Vagina (tissue), 2 donors: ENCODE results near the gene MEF2D. TPM values are rescaled to one million over a fixed set of nuclear protein-coding genes. Genes with fewer than 3 reads are reported as not detected.

Experiments used
- DNase-seq, 2 donors: peaks; one replicate each; pipeline ENCODE4 v3.0.0-alpha.2; 2017; ENCODE audit errors: extremely low spot score in 2 of 2
- H3K27ac ChIP-seq: fragments of 200-600 bp; sonication (generic); one replicate; pipeline ENCODE4 v1.5.1; 2019
- H3K27me3 ChIP-seq: fragments of 200-600 bp; sonication (generic); one replicate; pipeline ENCODE4 v1.5.1; 2019
- H3K36me3 ChIP-seq, 2 donors: fragments of 200-600 bp; sonication (generic); one replicate each; pipeline ENCODE4 v1.5.1; 2017 to 2019
- H3K4me1 ChIP-seq: fragments of 200-600 bp; sonication (generic); one replicate; pipeline ENCODE4 v1.5.1; 2019
- H3K4me3 ChIP-seq, 2 donors: fragments of 200-600 bp; sonication (generic); 1 replicate in 1 of 2; 2 replicates in 1 of 2; pipeline ENCODE4 v1.5.1; 2016 to 2019
- H3K9me3 ChIP-seq: fragments of 200-600 bp; sonication (generic); one replicate; pipeline ENCODE4 v1.5.1; 2019
- CTCF ChIP-seq, 3 experiments: fragments of 450-650 bp in 2 of 3; fragments of 200-600 bp in 1 of 3; sonication (generic) in 1 of 3; IDR thresholded peaks; one replicate each; pipeline ENCODE4 v1.5.1; 2017 to 2019; ENCODE audit warnings: antibody characterized with exemption in 3 of 3, mild to moderate bottlenecking in 2 of 3, moderate library complexity in 2 of 3
- POLR2A ChIP-seq, 2 donors: fragments of 450-650 bp; IDR thresholded peaks; one replicate each; pipeline ENCODE4 v1.6.1; 2017; ENCODE audit warnings: antibody characterized with exemption in 2 of 2, mild to moderate bottlenecking in 2 of 2, moderate library complexity in 2 of 2
- POLR2AphosphoS5 ChIP-seq, 2 donors: sonication (generic); formaldehyde crosslinking; IDR thresholded peaks; one replicate each; pipeline ENCODE4 v1.9.0; 2017; ENCODE audit warnings: antibody characterized with exemption in 2 of 2, mild to moderate bottlenecking in 2 of 2, low read depth in 1 of 2; ENCODE audit not compliant: insufficient read depth in 1 of 2
- intact Hi-C: fragments of 100-400 bp; cut with DNase I; formaldehyde crosslinking; loops from one replicate; pipeline ENCODE4 v1.15.1; 2023
- total RNA-seq: library from RNA; depleted of rRNA; stranded (reverse); fragments of >200 nt; gene quantifications from one replicate; pipeline ENCODE4 v1.2.3, GENCODE V29; 2016

MEF2D gene
- total RNA-seq, 1 donor from 2014 or later, result 33.9 TPM

- TF ChIP-seq CTCF (IDR thresholded peaks at IDR 0.05) (no peak), POLR2A (IDR thresholded peaks at IDR 0.05) (no peak), POLR2AphosphoS5 (IDR thresholded peaks at IDR 0.05; ENCODE audit: insufficient read depth in 1 of 2, low read depth in 1 of 2) (no peak)
- no peak for DNase-seq
- Histone ChIP-seq H3K4me1 (peaks cover 53% of the 10 kb centered on the region), H3K27ac (peak overlapping the region; percentile 83), H3K4me3 (no peak overlapping the region), H3K36me3 (peaks cover 4 to 34% of the 10 kb centered on the region in 2 donors), H3K27me3 (no peaks in the 10 kb centered on the region), H3K9me3 (no peaks in the 10 kb centered on the region)
- intact Hi-C loops, result no loop called here
Measured at GRCh38 chr1:156464335-156464734, 36.2 kb downstream of the MEF2D start.

GRCh38 chr1:156463874-156464273, 36.7 kb downstream of the MEF2D start:
- Histone ChIP-seq H3K36me3 (peaks cover 4 to 30% of the 10 kb centered on the region in 2 donors), H3K4me1 (peaks cover 53% of the 10 kb centered on the region), H3K9me3 (no peaks in the 10 kb centered on the region), H3K27me3 (no peaks in the 10 kb centered on the region), H3K27ac (peak overlapping the region; percentile 83), H3K4me3 (no peak overlapping the region)
- TF ChIP-seq POLR2AphosphoS5 (IDR thresholded peaks at IDR 0.05; ENCODE audit: insufficient read depth in 1 of 2, low read depth in 1 of 2) (peak; percentile 42 to 81), CTCF (IDR thresholded peaks at IDR 0.05) (no peak)
- DNase-seq, result no peak
- intact Hi-C loops, result no loop called here

GRCh38 chr1:156462954-156463795, 37.4 kb downstream of the MEF2D start:
- intact Hi-C loops, result no loop called here
- TF ChIP-seq CTCF (IDR thresholded peaks at IDR 0.05), result no peak
- no peak for TF ChIP-seq POLR2AphosphoS5 (IDR thresholded peaks at IDR 0.05; ENCODE audit: insufficient read depth in 1 of 2, low read depth in 1 of 2)
- no peak for TF ChIP-seq POLR2A (IDR thresholded peaks at IDR 0.05)
- Histone ChIP-seq H3K27ac (peak overlapping the region; percentile 83), H3K36me3 (peaks cover under 1 to 23% of the 10 kb centered on the region in 2 donors), H3K9me3 (no peaks in the 10 kb centered on the region), H3K4me1 (peaks cover 53% of the 10 kb centered on the region), H3K27me3 (no peaks in the 10 kb centered on the region), H3K4me3 (no peak overlapping the region)
- no peak for DNase-seq

- peaks cover 61% of the 10 kb centered on the region for H3K4me1 ChIP-seq
- intact Hi-C loops, result no loop called here
- TF ChIP-seq POLR2A (IDR thresholded peaks at IDR 0.05) (no peak), POLR2AphosphoS5 (IDR thresholded peaks at IDR 0.05; ENCODE audit: insufficient read depth in 1 of 2, low read depth in 1 of 2) (peak in 1 of 2 donors; percentile 48), CTCF (IDR thresholded peaks at IDR 0.05) (no peak)
- peak overlapping the region; percentile 66 for H3K27ac ChIP-seq
- DNase-seq, result no peak
- H3K9me3 ChIP-seq, result no peaks in the 10 kb centered on the region
- peaks cover 0 to 12% of the 10 kb centered on the region in 2 donors for H3K36me3 ChIP-seq
- no peaks in the 10 kb centered on the region for H3K27me3 ChIP-seq
- H3K4me3 ChIP-seq, result no peak overlapping the region
Measured at GRCh38 chr1:156461781-156462647, 38.6 kb downstream of the MEF2D start.
